Stromal cell of bone marrow (primary cell): Measurements from ENCODE around the gene PBX1.

Experiments
- DNase-seq: peaks from one replicate; pipeline ENCODE4 v3.0.0-alpha.2; 2012; ENCODE audit warnings: low read depth

PBX1 gene

DNA sequence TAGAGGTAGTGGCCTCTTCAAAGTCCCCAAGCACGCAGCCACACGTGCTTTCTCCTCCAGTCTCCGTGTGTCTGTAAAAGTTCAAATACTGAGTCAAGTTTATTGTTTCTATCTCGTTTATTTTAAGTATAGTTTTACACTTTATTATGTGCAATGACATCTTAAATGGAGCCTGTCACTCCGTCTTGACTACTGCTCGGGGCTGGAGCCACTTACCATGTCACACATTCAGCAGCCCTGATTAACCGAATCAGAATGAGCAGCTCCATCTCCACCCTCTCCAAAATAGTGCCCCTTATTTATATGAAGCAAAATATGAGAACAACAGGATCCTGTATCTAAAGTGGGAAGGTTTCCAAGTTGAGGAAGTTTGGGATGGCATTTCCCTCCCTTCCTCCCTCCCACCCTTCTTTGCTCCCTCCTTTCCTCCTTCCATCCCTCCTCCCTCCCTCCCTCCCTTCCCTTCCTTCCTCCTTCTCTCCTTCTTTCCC is 201.0 kb downstream of the PBX1 start:
- DNase-seq: no peak

- no peak for DNase-seq
Measured at GRCh38 chr1:164760569-164760968, 201.6 kb downstream of the PBX1 start.

- no peak for DNase-seq
Measured at GRCh38 chr1:164761009-164761408, 202.0 kb downstream of the PBX1 start.

DNA sequence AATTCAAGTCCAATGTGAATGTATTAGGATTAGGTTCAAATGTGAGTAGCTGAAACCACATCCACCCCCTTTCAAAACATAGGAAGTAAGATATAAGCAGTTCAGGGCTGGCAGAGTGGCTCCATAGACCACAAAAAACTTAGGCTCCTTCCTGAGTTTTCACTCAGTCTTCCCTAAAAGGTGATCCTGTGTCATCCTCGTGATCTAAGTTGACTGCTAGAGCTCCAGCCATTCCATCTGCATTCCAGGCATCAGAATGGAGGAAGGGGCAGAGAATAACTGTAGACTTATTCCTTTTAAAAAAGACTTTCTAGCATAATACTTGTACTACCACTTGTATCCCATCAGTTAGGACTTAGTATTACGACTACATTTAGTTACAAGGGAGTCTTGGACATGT is 204.1 kb downstream of the PBX1 start:
- no peak for DNase-seq

- no peak for DNase-seq
Measured at GRCh38 chr1:164764333-164764732, 205.3 kb downstream of the PBX1 start.

- peak; percentile 88 for DNase-seq
Measured at GRCh38 chr1:164765557-164765956, 206.6 kb downstream of the PBX1 start.

DNA sequence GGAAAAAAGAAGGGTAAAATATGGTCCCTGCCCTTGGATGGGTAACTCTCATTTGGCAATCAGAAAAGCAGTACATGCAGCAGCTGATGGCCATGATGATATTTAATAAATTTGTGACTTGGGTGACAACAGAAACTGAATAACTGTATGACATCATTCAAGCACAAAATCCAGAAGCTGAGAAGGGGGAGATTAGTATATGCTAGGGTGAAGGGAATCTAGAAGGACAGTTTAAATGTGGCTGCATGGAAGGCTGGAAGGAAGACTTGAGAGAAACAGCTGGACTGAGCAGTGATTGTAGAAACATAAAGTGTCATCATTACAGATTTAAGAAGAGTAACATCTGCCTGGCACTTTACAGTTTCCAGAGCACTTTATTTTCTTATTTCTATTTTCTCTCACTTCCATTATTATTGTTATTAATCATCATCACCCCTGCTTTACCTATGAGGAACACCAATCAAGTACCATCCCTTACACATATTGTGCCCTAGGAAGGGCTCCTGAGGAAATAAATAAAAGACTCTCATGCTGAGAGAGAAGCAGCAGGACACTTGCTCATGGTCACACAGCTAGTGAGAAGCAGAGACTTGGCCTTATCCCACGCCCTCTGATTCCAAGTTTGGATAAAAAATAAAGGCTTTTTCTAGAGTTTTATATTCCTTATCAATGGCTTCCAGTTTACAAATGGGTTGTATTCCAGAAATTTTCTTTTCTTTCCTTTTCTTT is 207.2 kb downstream of the PBX1 start:
- no peak for DNase-seq

DNA sequence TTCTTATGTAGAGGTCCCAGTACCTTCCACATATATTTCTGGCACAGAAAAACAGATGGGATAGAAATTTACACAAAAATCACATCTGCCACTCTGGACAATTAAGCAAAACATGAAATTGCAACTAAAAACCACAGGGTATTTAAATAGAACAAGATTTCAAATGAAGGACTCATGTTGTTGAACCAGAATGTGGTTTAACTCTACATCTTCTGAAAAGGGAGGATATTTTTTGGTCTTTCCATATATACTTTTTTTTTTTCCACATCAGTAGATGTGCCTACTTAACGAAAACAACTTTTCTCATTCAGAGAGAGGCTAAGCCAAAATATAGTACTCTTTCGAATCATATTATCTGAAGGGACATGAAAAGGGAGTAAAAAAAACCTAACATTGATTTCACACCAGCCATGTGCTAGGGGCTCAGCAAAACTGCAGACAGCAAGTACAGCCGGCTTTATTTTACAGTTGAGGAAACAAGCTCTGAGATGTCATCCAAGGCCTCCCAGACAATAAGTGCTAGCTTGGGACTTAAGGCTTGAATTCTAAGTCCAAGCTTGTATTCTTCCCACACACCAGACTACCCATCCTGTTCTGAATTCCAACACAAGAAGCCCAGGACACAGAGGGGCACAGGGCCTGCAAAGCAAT is 208.9 kb downstream of the PBX1 start:
- DNase-seq: no peak

GRCh38 chr1:164768619-164769018 is 209.6 kb downstream of the PBX1 start:
- no peak for DNase-seq

DNA sequence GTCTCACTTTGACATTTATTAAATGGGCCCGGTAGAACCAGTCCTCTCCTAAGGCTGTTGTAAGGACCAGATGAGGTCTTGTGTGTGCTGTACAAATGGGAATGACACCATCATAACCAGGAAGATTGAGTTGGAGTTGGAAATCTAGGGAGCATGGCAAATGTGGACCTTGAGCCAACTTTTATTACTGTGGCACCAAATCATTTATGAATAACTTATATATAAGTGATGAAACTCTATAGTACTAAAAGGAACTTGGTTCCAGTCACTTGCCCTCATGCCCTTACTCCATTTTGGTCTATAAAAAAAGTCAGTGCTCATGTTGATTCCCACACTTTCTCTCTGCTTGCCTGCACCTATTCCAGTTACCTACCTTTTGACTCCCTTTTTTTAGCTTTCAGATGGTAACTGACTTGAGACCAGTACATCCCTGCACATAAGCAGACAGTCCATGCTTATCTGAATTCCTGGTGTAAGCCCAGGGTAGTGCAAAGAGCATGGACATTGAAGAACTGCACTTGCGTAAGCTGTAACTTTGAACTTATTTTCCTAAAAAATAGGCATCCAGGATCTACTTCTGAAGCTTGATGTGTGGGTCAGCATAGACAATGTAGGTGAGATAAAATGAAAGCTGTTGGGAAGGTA is 210.6 kb downstream of the PBX1 start:
- no peak for DNase-seq

DNA sequence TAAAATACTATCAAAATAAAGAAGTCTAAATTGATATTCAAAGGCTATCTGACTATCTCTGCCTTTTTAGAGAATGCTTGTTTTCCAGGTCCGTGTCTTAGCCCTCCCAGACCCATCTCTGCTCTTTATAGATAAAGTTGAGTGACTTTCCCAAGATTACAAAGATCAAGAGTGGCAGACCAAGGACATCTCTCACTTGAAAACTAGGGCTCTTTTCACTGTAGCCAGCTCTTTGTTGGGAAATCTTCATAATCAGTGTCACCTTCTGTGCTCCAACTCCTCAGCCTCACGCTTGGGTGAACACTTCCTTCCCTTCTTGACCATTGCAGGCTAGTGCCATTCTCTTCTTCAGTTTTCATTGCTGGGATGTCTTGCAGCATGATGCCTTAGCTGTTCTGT is 211.1 kb downstream of the PBX1 start:
- no peak for DNase-seq

- no peak for DNase-seq
Measured at GRCh38 chr1:164771041-164771618, 212.1 kb downstream of the PBX1 start.

- DNase-seq: no peak
Measured at GRCh38 chr1:164771619-164772361, 212.8 kb downstream of the PBX1 start.

DNA sequence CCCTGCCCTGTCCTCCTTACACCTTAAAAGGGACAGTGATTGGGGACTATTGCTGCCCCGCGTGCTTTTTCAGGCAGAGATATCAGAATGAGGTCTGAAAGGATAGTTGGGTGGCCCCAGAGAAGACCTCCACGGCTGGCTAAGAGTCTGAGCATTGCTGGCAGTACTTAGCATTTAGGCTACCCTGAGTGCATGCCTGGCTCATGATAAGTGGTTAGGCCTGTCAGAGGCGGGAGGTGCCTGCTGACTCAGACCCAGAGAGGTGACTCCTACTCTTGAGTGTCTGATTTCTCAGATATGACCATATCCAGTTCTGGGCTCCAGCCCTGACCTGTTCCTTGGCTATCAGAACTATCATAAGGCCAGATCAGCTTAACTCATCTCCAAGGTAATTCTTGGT is 213.7 kb downstream of the PBX1 start:
- peak; percentile 71 for DNase-seq

DNA sequence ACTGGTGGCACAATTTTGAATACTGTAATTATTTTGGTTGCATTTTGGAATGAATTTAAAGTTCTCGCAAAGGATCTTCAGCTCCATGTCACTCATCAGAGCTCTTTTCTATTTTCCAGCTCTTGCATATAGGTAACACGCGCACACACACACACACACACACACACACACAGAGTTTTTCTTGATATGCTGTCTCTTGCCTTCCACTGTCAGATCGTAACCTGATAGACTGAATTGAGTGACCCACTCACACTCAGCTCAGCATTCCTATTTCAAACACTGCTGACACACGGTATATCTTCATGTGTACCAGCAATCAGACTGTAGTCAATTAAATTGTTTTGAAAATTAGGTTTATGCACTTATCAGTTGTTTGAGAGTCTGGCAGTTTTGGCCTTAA is 214.1 kb downstream of the PBX1 start:
- DNase-seq: no peak

- DNase-seq: no peak
Measured at GRCh38 chr1:164774413-164774812, 215.4 kb downstream of the PBX1 start.

DNA sequence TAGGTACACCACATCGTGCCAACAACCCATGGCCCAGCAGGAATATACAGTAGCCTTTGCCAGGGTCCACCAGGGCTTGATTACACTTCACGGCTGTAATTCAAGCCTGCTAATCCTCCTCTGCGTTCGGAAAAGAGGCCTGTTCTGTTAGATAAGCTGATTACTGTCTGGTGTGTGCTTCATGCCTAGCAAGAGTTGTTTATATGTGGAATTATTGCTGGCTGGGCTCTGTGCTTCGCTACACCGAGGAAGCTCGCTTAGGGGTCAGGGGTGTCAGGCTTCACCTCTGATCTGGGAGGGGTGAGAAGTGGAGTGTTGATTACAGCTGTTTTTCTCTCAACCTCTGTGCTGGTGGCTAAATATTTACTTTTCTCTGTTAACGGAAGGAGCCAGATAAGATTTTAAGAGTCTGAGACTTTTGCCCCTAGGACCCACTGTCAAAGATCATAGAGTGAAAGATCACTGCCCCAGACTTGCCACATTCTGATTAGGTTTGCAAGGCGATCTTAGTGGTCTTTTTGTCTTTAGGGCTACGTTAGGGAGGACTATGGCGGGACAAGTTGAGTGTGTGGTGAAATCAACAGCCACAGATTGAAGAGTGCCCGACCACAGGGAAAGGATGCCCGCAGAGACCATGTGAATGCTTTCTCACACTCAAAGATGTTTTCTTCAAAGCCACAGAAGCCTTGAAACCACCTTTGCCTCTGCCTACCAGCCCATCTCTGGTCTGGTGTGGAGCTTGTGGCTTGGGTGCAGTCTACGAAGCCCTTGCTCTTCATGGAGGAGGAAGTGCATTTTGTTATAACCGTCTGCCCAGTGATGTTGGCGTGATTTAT is 216.1 kb downstream of the PBX1 start:
- DNase-seq: no peak

- DNase-seq: no peak
Measured at GRCh38 chr1:164777518-164777917, 218.5 kb downstream of the PBX1 start.

- DNase-seq: no peak
Measured at GRCh38 chr1:164779376-164779775, 220.4 kb downstream of the PBX1 start.

- DNase-seq: no peak
Measured at GRCh38 chr1:164780111-164780812, 221.3 kb downstream of the PBX1 start.

GRCh38 chr1:164780863-164781262 is 221.9 kb downstream of the PBX1 start:
- peak; percentile 44 for DNase-seq
